Neural cell (in vitro differentiated cells): Measurements from ENCODE around the gene MEIS3.

Experiments used
- CTCF ChIP-seq: fragments of 450-650 bp; IDR thresholded peaks from 2 replicates; pipeline ENCODE4 v1.5.1; 2014; ENCODE audit warnings: antibody characterized with exemption, mild to moderate bottlenecking, moderate library complexity; ENCODE audit not compliant: poor library complexity, severe bottlenecking
- EP300 ChIP-seq: fragments of 450-650 bp; conservative IDR thresholded peaks from 2 replicates; pipeline ENCODE4 v1.6.1; 2014; ENCODE audit warnings: antibody characterized with exemption, mild to moderate bottlenecking, moderate library complexity; ENCODE audit not compliant: poor library complexity, severe bottlenecking
- EZH2 ChIP-seq: fragments of 200-600, 300-800 bp; shearing (Covaris generic), sonication (generic); IDR thresholded peaks from 2 replicates; pipeline ENCODE4 v1.6.1; 2014; ENCODE audit warnings: antibody characterized with exemption, low read length, borderline replicate concordance, mild to moderate bottlenecking; ENCODE audit not compliant: insufficient read depth, poor library complexity, severe bottlenecking
- POLR2AphosphoS5 ChIP-seq: IDR thresholded peaks from 2 replicates; pipeline ENCODE4 v1.6.1; 2012
- RAD21 ChIP-seq: fragments of 450-650 bp; conservative IDR thresholded peaks from 2 replicates; pipeline ENCODE4 v1.6.1; 2014; ENCODE audit warnings: antibody characterized with exemption, mild to moderate bottlenecking, moderate library complexity
- REST ChIP-seq: IDR thresholded peaks from 2 replicates; pipeline ENCODE4 v1.6.1; 2012; ENCODE audit warnings: borderline replicate concordance
- TAF1 ChIP-seq: IDR thresholded peaks from 2 replicates; pipeline ENCODE4 v1.6.1; 2012; ENCODE audit warnings: low read depth

GRCh38 chr19:47406711-47407416, 12.5 kb downstream of the MEIS3 start:
- TF ChIP-seq TAF1, result no peak
- TF ChIP-seq CTCF, result no peak
- TF ChIP-seq RAD21, result no peak
- no peak for TF ChIP-seq EZH2
- TF ChIP-seq POLR2AphosphoS5, result no peak
- no peak for TF ChIP-seq EP300
- no peak for TF ChIP-seq REST
